Activated naive CD4-positive, alpha-beta T cell treated with anti-CD3 and anti-CD28 coated beads, Interleukin-2, amount 50 U/mL, for 16 hours (primary cell): ENCODE measurements around the gene SOD3.

ENCODE experiments used
- DNase-seq: peaks from one replicate; pipeline ENCODE4 v3.0.0-alpha.2; 2020

Gene SOD3

GRCh38 chr4:24806206-24806990 is 11.0 kb downstream of the SOD3 start:
- no peak for DNase-seq

GRCh38 chr4:24807611-24808010 is 12.2 kb downstream of the SOD3 start:
- no peak for DNase-seq

GRCh38 chr4:24808261-24808660 is 12.9 kb downstream of the SOD3 start:
- no peak for DNase-seq

- DNase-seq = no peak
These were observed 13.6 kb downstream of the SOD3 start for GRCh38 chr4:24808955-24809354.

- no peak for DNase-seq
These were observed 14.0 kb downstream of the SOD3 start for GRCh38 chr4:24809376-24809775.

GRCh38 chr4:24809815-24810405 is 14.5 kb downstream of the SOD3 start:
- no peak for DNase-seq

GRCh38 chr4:24810871-24811631 is 15.7 kb downstream of the SOD3 start:
- DNase-seq = no peak

GRCh38 chr4:24813732-24814131 is 18.4 kb downstream of the SOD3 start:
- DNase-seq = no peak

- DNase-seq = no peak
These were observed 21.4 kb downstream of the SOD3 start for GRCh38 chr4:24816797-24817196.

GRCh38 chr4:24820541-24820940 is 25.2 kb downstream of the SOD3 start:
- DNase-seq = no peak

GRCh38 chr4:24824720-24825119 is 29.3 kb downstream of the SOD3 start:
- DNase-seq = no peak

GRCh38 chr4:24831637-24832036 is 36.3 kb downstream of the SOD3 start:
- no peak for DNase-seq

- no peak for DNase-seq
These were observed 40.3 kb downstream of the SOD3 start for GRCh38 chr4:24835696-24836095.

- no peak for DNase-seq
These were observed 41.4 kb downstream of the SOD3 start for GRCh38 chr4:24836661-24837242.

- no peak for DNase-seq
These were observed 42.0 kb downstream of the SOD3 start for GRCh38 chr4:24837336-24837735.

GRCh38 chr4:24837781-24838180 is 42.4 kb downstream of the SOD3 start:
- no peak for DNase-seq

- no peak for DNase-seq
These were observed 45.0 kb downstream of the SOD3 start for GRCh38 chr4:24840362-24840761.

GRCh38 chr4:24840826-24841543 is 45.6 kb downstream of the SOD3 start:
- DNase-seq = no peak

- DNase-seq = no peak
These were observed 47.0 kb downstream of the SOD3 start for GRCh38 chr4:24842356-24842755.

GRCh38 chr4:24843096-24843495 is 47.7 kb downstream of the SOD3 start:
- DNase-seq = no peak

- no peak for DNase-seq
These were observed 49.8 kb downstream of the SOD3 start for GRCh38 chr4:24845132-24845531.

- no peak for DNase-seq
These were observed 50.5 kb downstream of the SOD3 start for GRCh38 chr4:24845902-24846301.

GRCh38 chr4:24846716-24847115 is 51.3 kb downstream of the SOD3 start:
- no peak for DNase-seq
